Measurements from ENCODE around the gene TSNAXIP1. TPM values are rescaled to one million over a fixed set of nuclear protein-coding genes. Genes with fewer than 3 reads are reported as not detected.

Gene TSNAXIP1
- total and polyA plus RNA-seq, 10 of the 15 experiments (the other 5 are each of a cell fraction or from before 2014, with no cell fraction given), result 0.09 to 0.63 (median 0.37) TPM; not detected in 1

GRCh38 chr16:67801883-67802282, 4.8 kb upstream of the TSNAXIP1 start (continued):
- TF ChIP-seq CREB1 (IDR thresholded peaks at IDR 0.05; ENCODE audit: low read depth) (peak; percentile 37; the same call in 1 of the 2 replicates), BCL11A (IDR thresholded peaks at IDR 0.05; ENCODE audit: low read depth, low read length) (peak; percentile 52; the same call in 1 of the 2 replicates), EED (IDR thresholded peaks at IDR 0.05; ENCODE audit: low read depth) (peak; percentile 83), ZZZ3 (IDR thresholded peaks at IDR 0.05; ENCODE audit: control insufficient read depth, insufficient read length, low read depth) (no peak), USF1 (IDR thresholded peaks at IDR 0.05; ENCODE audit: borderline replicate concordance, extremely low read length, insufficient read depth, low read depth, low read length) (no peak), ETV6 (conservative IDR thresholded peaks at IDR 0.05 in 1 of 2, IDR thresholded peaks at IDR 0.05 in 1 of 2; ENCODE audit: borderline replicate concordance in 1 of 2, low read depth in 1 of 2) (peak in 1 of 2 experiments; percentile 52; a peak in 1 of 4 replicates), ATF3 (IDR thresholded peaks at IDR 0.05; ENCODE audit: borderline replicate concordance, extremely low read depth, low read depth, low read length) (no peak), ATF2 (IDR thresholded peaks at IDR 0.05; ENCODE audit: low read length) (peak; percentile 40; the same call in 1 of the 2 replicates), NBN (IDR thresholded peaks at IDR 0.05) (0 out of 2 replicates have a peak, but pooled peaks have one; percentile 37), RELA (IDR thresholded peaks at IDR 0.05; ENCODE audit: borderline replicate concordance, partially characterized antibody) (no peak), ZBTB33 (IDR thresholded peaks at IDR 0.05) (no peak)
